IPS-NIHi11 (cell line): ENCODE results near the gene LPP.

Experiments
- DNase-seq: peaks from one replicate; pipeline ENCODE4 v3.0.0; 2012; ENCODE audit warnings: mixed read lengths, low spot score

Gene LPP

GRCh38 chr3:188365988-188366698 is 212.2 kb downstream of the LPP start:
- DNase-seq = no peak

- DNase-seq = no peak
Measured at GRCh38 chr3:188367678-188368077, 213.7 kb downstream of the LPP start.

- DNase-seq = no peak
Measured at GRCh38 chr3:188369526-188369925, 215.6 kb downstream of the LPP start.

GRCh38 chr3:188370081-188370830 is 216.3 kb downstream of the LPP start:
- DNase-seq = no peak

GRCh38 chr3:188378786-188379185 is 224.8 kb downstream of the LPP start:
- no peak for DNase-seq

GRCh38 chr3:188380252-188380651 is 226.3 kb downstream of the LPP start:
- no peak for DNase-seq

- DNase-seq = no peak
Measured at GRCh38 chr3:188380722-188381121, 226.8 kb downstream of the LPP start.

GRCh38 chr3:188383748-188384147 is 229.8 kb downstream of the LPP start:
- no peak for DNase-seq

- DNase-seq = no peak
Measured at GRCh38 chr3:188385295-188385694, 231.3 kb downstream of the LPP start.

GRCh38 chr3:188389711-188390342 is 235.9 kb downstream of the LPP start:
- DNase-seq = no peak

- DNase-seq = no peak
Measured at GRCh38 chr3:188390343-188390718, 236.4 kb downstream of the LPP start.

- DNase-seq = no peak
Measured at GRCh38 chr3:188390775-188391443, 237.0 kb downstream of the LPP start.

- no peak for DNase-seq
Measured at GRCh38 chr3:188391592-188391991, 237.6 kb downstream of the LPP start.

- no peak for DNase-seq
Measured at GRCh38 chr3:188392076-188392475, 238.1 kb downstream of the LPP start.

- DNase-seq = no peak
Measured at GRCh38 chr3:188394623-188395022, 240.7 kb downstream of the LPP start.

GRCh38 chr3:188396251-188396650 is 242.3 kb downstream of the LPP start:
- no peak for DNase-seq

- no peak for DNase-seq
Measured at GRCh38 chr3:188396900-188397299, 242.9 kb downstream of the LPP start.

GRCh38 chr3:188397766-188398705 is 244.1 kb downstream of the LPP start:
- no peak for DNase-seq

- DNase-seq = no peak
Measured at GRCh38 chr3:188400494-188401243, 246.7 kb downstream of the LPP start.

- no peak for DNase-seq
Measured at GRCh38 chr3:188401244-188401993, 247.5 kb downstream of the LPP start.
